GM19324 (cell line): ENCODE results near the gene PGC.

Experiments used
- ATAC-seq: cut with Tn5 transposase; IDR thresholded peaks from one replicate; pipeline ENCODE4 v1.9.1; 2021; ENCODE audit warnings: mild to moderate bottlenecking, moderate library complexity; ENCODE audit not compliant: unreplicated experiment, low FRiP score

Gene PGC

GRCh38 chr6:41717392-41717736 lies 29.8 kb downstream of the PGC start:
- ATAC-seq: no peak

- no peak for ATAC-seq
These were observed 30.4 kb downstream of the PGC start for GRCh38 chr6:41716516-41717391.

GRCh38 chr6:41715795-41716515 lies 31.2 kb downstream of the PGC start:
- ATAC-seq: no peak

- no peak for ATAC-seq
These were observed 32.5 kb downstream of the PGC start for GRCh38 chr6:41714556-41715273.

GRCh38 chr6:41713650-41714291 lies 33.4 kb downstream of the PGC start:
- peak; percentile 38 for ATAC-seq

GRCh38 chr6:41713159-41713649 lies 34.0 kb downstream of the PGC start:
- ATAC-seq: peak; percentile 2

GRCh38 chr6:41712651-41713103 lies 34.5 kb downstream of the PGC start:
- ATAC-seq: no peak

GRCh38 chr6:41711323-41712038 lies 35.7 kb downstream of the PGC start:
- no peak for ATAC-seq

- ATAC-seq: no peak
These were observed 37.8 kb downstream of the PGC start for GRCh38 chr6:41709375-41709774.

GRCh38 chr6:41708856-41709255 lies 38.3 kb downstream of the PGC start:
- ATAC-seq: no peak

- ATAC-seq: no peak
These were observed 39.5 kb downstream of the PGC start for GRCh38 chr6:41707565-41708200.

- no peak for ATAC-seq
These were observed 40.2 kb downstream of the PGC start for GRCh38 chr6:41706876-41707564.

- peak; percentile 75 for ATAC-seq
These were observed 41.0 kb downstream of the PGC start for GRCh38 chr6:41705996-41706835.

GRCh38 chr6:41705311-41705995 lies 41.7 kb downstream of the PGC start:
- peak; percentile 1 for ATAC-seq

GRCh38 chr6:41704656-41705310 lies 42.4 kb downstream of the PGC start:
- no peak for ATAC-seq

GRCh38 chr6:41704028-41704427 lies 43.2 kb downstream of the PGC start:
- no peak for ATAC-seq
